Liver (tissue), 3 donors: ENCODE data around the gene MAGEC3.

Experiments
- ATF3 ChIP-seq: IDR thresholded peaks from 2 replicates; pipeline ENCODE4 v1.6.1; 2016; ENCODE audit warnings: antibody characterized with exemption
- CTCF ChIP-seq: fragments of 150-350 bp; IDR thresholded peaks from 2 replicates; pipeline ENCODE4 v1.5.1; 2017; ENCODE audit warnings: improper control_type of control experiment, low read depth, low read length; ENCODE audit not compliant: missing input control
- EGR1 ChIP-seq, 2 donors: IDR thresholded peaks; 2 replicates each; pipeline ENCODE4 v1.6.1; 2016 to 2018; ENCODE audit warnings: antibody characterized with exemption in 2 of 2, low read depth in 2 of 2
- FOXA1 ChIP-seq: IDR thresholded peaks from 2 replicates; pipeline ENCODE4 v1.6.1; 2016; ENCODE audit warnings: antibody characterized with exemption
- FOXA2 ChIP-seq: IDR thresholded peaks from 2 replicates; pipeline ENCODE4 v1.6.1; 2016; ENCODE audit warnings: antibody characterized with exemption
- HNF4A ChIP-seq, 2 donors: conservative IDR thresholded peaks; 2 replicates each; pipeline ENCODE4 v1.6.1; 2016; ENCODE audit warnings: antibody characterized with exemption in 2 of 2, mild to moderate bottlenecking in 2 of 2
- HNF4G ChIP-seq: IDR thresholded peaks from 2 replicates; pipeline ENCODE4 v1.6.1; 2016; ENCODE audit warnings: antibody characterized with exemption
- JUND ChIP-seq, 2 donors: IDR thresholded peaks; 2 replicates each; pipeline ENCODE4 v1.6.1; 2016; ENCODE audit warnings: antibody characterized with exemption in 2 of 2
- RAD21 ChIP-seq, 2 donors: IDR thresholded peaks; 2 replicates each; pipeline ENCODE4 v1.6.1; 2016; ENCODE audit warnings: antibody characterized with exemption in 2 of 2, mild to moderate bottlenecking in 2 of 2
- REST ChIP-seq: IDR thresholded peaks from 2 replicates; pipeline ENCODE4 v1.6.1; 2016; ENCODE audit warnings: antibody characterized with exemption, mild to moderate bottlenecking
- SP1 ChIP-seq: IDR thresholded peaks from 2 replicates; pipeline ENCODE4 v1.6.1; 2018; ENCODE audit warnings: antibody characterized with exemption, mild to moderate bottlenecking
- TAF1 ChIP-seq: conservative IDR thresholded peaks from 2 replicates; pipeline ENCODE4 v1.6.1; 2016; ENCODE audit warnings: antibody characterized with exemption, mild to moderate bottlenecking
- YY1 ChIP-seq: IDR thresholded peaks from 2 replicates; pipeline ENCODE4 v1.6.1; 2016; ENCODE audit warnings: antibody characterized with exemption, mild to moderate bottlenecking
- ZBTB33 ChIP-seq: IDR thresholded peaks from 2 replicates; pipeline ENCODE4 v1.6.1; 2016; ENCODE audit warnings: antibody characterized with exemption
- donor health status: healthy.
- donor health status: healthy.

GRCh38 chrX:141832247-141832646, 5.9 kb upstream of the MAGEC3 start:
- TF ChIP-seq CTCF (no peak), TAF1 (no peak), EGR1 (IDR thresholded peaks at IDR 0.05; ENCODE audit: low read depth in 2 of 2) (no peak), SP1 (no peak), FOXA1 (no peak), JUND (IDR thresholded peaks at IDR 0.05) (no peak), ATF3 (no peak), ZBTB33 (no peak), REST (no peak), RAD21 (IDR thresholded peaks at IDR 0.05) (no peak), YY1 (no peak), FOXA2 (no peak), HNF4G (no peak), HNF4A (conservative IDR thresholded peaks at IDR 0.05) (no peak)
